ENCODE data around the gene C11orf68. TPM values are rescaled to one million over a fixed set of nuclear protein-coding genes. Genes with fewer than 3 reads are reported as not detected.

C11orf68 gene
- total RNA-seq, 2 experiments from 2014 or later: 10.7 to 28.1 TPM

GRCh38 chr11:65931773-65932557, 13.1 kb upstream of the C11orf68 start:
- Histone ChIP-seq H3K9me3 (ENCODE audit: low read length) (no peaks in the 10 kb centered on the region), H3K4me2 (ENCODE audit: low read length) (no peak overlapping the region), H3K79me2 (ENCODE audit: insufficient read depth, low read depth, low read length) (no peaks in the 10 kb centered on the region), H3K9me2 (ENCODE audit: insufficient read depth, low read length) (no peaks in the 10 kb centered on the region), H4K20me1 (ENCODE audit: insufficient read depth, low read length) (no peaks in the 10 kb centered on the region), H2AFZ (ENCODE audit: low read length) (peak overlapping the region; percentile 39), H3K27ac (ENCODE audit: low read depth, low read length, poor library complexity, severe bottlenecking) (no peak overlapping the region), H3K4me3 (ENCODE audit: low read depth, low read length, poor library complexity, severe bottlenecking) (no peak overlapping the region), H3K4me1 (ENCODE audit: insufficient read depth, low read length, poor library complexity, severe bottlenecking) (peaks cover 16% of the 10 kb centered on the region), H3K36me3 (ENCODE audit: insufficient read depth, low read length) (no peaks in the 10 kb centered on the region)
- ChIA-PET POLR2A (interaction anchor here (0.5 kb wide), 2 partner anchors 70 to 231 kb away, joined by 3 to 4 read pairs; partner anchors contain the start of genes BANF1 and EIF1AD), CTCF (ENCODE audit: unreplicated experiment) (no interaction called here)
- TF ChIP-seq EZH2phosphoT487 (IDR thresholded peaks at IDR 0.05; ENCODE audit: borderline replicate concordance, low read depth, low read length) (no peak), CTCF (conservative IDR thresholded peaks at IDR 0.05; ENCODE audit: low read length) (no peak; the same call in 1 of the 2 replicates)
- intact Hi-C loops (cut with micrococcal nuclease; ENCODE audit: unreplicated experiment): no loop called here
- no peak for DNase-seq (ENCODE audit: low spot score)
- no TSS peak for BruUV-seq (replicated peaks)

DNA sequence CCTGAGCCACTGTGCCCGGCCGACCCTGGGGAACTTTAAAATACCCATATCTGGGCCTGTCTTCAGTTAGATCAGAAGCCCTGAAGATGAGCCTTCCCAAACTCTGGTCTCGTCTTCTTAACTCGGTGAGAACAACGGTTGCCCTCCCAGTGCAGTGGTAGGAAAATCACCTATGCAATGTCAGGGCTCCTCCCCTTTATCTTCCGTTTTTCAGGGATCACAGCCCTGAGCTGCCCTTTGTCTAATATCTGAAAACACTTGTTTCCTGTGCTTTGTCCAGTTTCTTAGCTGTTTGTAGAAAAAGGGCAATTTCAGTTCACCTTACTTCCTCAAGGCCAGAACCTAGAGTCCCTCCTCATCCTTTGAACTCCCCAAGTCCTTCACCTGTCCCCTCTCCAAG, 9.8 kb upstream of the C11orf68 start:
- ChIA-PET CTCF (ENCODE audit: unreplicated experiment) (no interaction called here), POLR2A (interaction anchor here (0.6 kb wide), 1 partner anchor 44 kb away, joined by 3 read pairs; no protein-coding TSS in a partner anchor)
- Histone ChIP-seq H3K4me1 (ENCODE audit: insufficient read depth, low read length, poor library complexity, severe bottlenecking) (peaks cover 14% of the 10 kb centered on the region), H3K27ac (ENCODE audit: low read depth, low read length, poor library complexity, severe bottlenecking) (no peak overlapping the region), H3K36me3 (ENCODE audit: insufficient read depth, low read length) (no peaks in the 10 kb centered on the region), H3K9me3 (ENCODE audit: low read length) (no peaks in the 10 kb centered on the region), H3K9me2 (ENCODE audit: insufficient read depth, low read length) (no peaks in the 10 kb centered on the region), H3K4me3 (ENCODE audit: low read depth, low read length, poor library complexity, severe bottlenecking) (no peak overlapping the region), H2AFZ (ENCODE audit: low read length) (peak overlapping the region; percentile 64; the same call in 1 of the 2 replicates), H3K4me2 (ENCODE audit: low read length) (peak overlapping the region; percentile 53; the same call in 1 of the 2 replicates), H4K20me1 (ENCODE audit: insufficient read depth, low read length) (no peaks in the 10 kb centered on the region), H3K79me2 (ENCODE audit: insufficient read depth, low read depth, low read length) (no peaks in the 10 kb centered on the region)
- no TSS peak for BruUV-seq (replicated peaks)
- peak; percentile 16 for DNase-seq (ENCODE audit: low spot score)
- intact Hi-C loops (cut with micrococcal nuclease; ENCODE audit: unreplicated experiment): no loop called here
- no peak for TF ChIP-seq CTCF (conservative IDR thresholded peaks at IDR 0.05; ENCODE audit: low read length)
- no peak for TF ChIP-seq EZH2phosphoT487 (IDR thresholded peaks at IDR 0.05; ENCODE audit: borderline replicate concordance, low read depth, low read length)

- peak overlapping the region; percentile 53; the same call in 1 of the 2 replicates for H3K4me2 ChIP-seq (ENCODE audit: low read length)
- 0 out of 2 replicates have a peak, but pooled peaks cover 2% of the 10 kb centered on the region for H3K36me3 ChIP-seq (ENCODE audit: insufficient read depth, low read length)
- H2AFZ ChIP-seq (ENCODE audit: low read length): peak overlapping the region; percentile 64; the same call in 1 of the 2 replicates
- H3K27ac ChIP-seq (ENCODE audit: low read depth, low read length, poor library complexity, severe bottlenecking): no peak overlapping the region
- no TSS peak for BruUV-seq (replicated peaks)
- POLR2A ChIA-PET: interaction anchor here (0.6 kb wide), 1 partner anchor 13 kb away, joined by 3 read pairs; no protein-coding TSS in a partner anchor
- no peak for TF ChIP-seq CTCF (conservative IDR thresholded peaks at IDR 0.05; ENCODE audit: low read length)
- H3K9me3 ChIP-seq (ENCODE audit: low read length): no peaks in the 10 kb centered on the region
- peak overlapping the region; percentile 15 for H3K4me3 ChIP-seq (ENCODE audit: low read depth, low read length, poor library complexity, severe bottlenecking)
- intact Hi-C loops (cut with micrococcal nuclease; ENCODE audit: unreplicated experiment): no loop called here
- H3K4me1 ChIP-seq (ENCODE audit: insufficient read depth, low read length, poor library complexity, severe bottlenecking): peaks cover 14% of the 10 kb centered on the region
- H3K9me2 ChIP-seq (ENCODE audit: insufficient read depth, low read length): no peaks in the 10 kb centered on the region
- no peaks in the 10 kb centered on the region for H4K20me1 ChIP-seq (ENCODE audit: insufficient read depth, low read length)
- DNase-seq (ENCODE audit: low spot score): peak; percentile 46
- CTCF ChIA-PET (ENCODE audit: unreplicated experiment): no interaction called here
- H3K79me2 ChIP-seq (ENCODE audit: insufficient read depth, low read depth, low read length): no peaks in the 10 kb centered on the region
These were observed 9.1 kb upstream of the C11orf68 start for GRCh38 chr11:65927904-65928397.
